HepG2 (cell line): ENCODE results near the gene PDE4D. TPM values are rescaled to one million over a fixed set of nuclear protein-coding genes. Genes with fewer than 3 reads are reported as not detected.
"Not testable (repeated sequence)": the region's sequence is repeated elsewhere in the genome, so short reads cannot be mapped to it uniquely, and the experiment has no call there.

Experiments
- ATAC-seq: fragments of 200-7000 bp; cut with Tn5 transposase; 3 replicates; pipeline ENCODE4 v1.9.1; 2020; ENCODE audit warnings: mild to moderate bottlenecking, moderate library complexity
- BruUV-seq: library from RNA; stranded (reverse); fragments of 400-500 nt; replicated peaks from 2 replicates; lab custom pipeline; 2021; lab: Mats Ljungman, UMichigan
- CTCF ChIA-PET: fragments of 300-600 bp; formaldehyde crosslinking; extraction: SDS; loops from one replicate; lab custom pipeline; 2021; ENCODE audit warnings: low total read pairs, inconsistent platforms, low intra/inter-chr PET ratio; lab: Yijun Ruan, JAX
- POLR2A ChIA-PET: fragments of 350-600 bp; sonication (Branson Sonifier 250); formaldehyde crosslinking; loops from one replicate; lab custom pipeline; 2020; ENCODE audit warnings: antibody characterized with exemption, inconsistent platforms; lab: Yijun Ruan, JAX
- DNase-seq: peaks from one replicate; pipeline ENCODE4 v3.0.0-alpha.2; 2015; ENCODE audit warnings: low spot score
- FAIRE-seq: peaks from 3 replicates; lab custom pipeline; 2011; peaks lifted over from hg19 to GRCh38; lab: Jason Lieb, UNC
- H2AFZ ChIP-seq: one replicate; pipeline ENCODE4 v1.6.1; 2011; ENCODE audit warnings: low read length, inconsistent platforms
- H3K27ac ChIP-seq: fragments of 300-600 bp; 3 replicates; pipeline ENCODE4 v1.8.0; 2011; ENCODE audit warnings: mixed run types, mild to moderate bottlenecking, mixed read lengths, low read length, inconsistent platforms; ENCODE audit not compliant: insufficient read depth; ENCODE audit errors: extremely low read length
- H3K27me3 ChIP-seq, 2 experiments: fragments of 200-600 bp in 1 of 2; 2 replicates in 1 of 2; 3 replicates in 1 of 2; pipeline versions ENCODE4 v1.6.0 to v1.8.0; 2011; ENCODE audit warnings: low read length in 2 of 2, mild to moderate bottlenecking in 2 of 2, moderate library complexity in 2 of 2, inconsistent platforms in 1 of 2; ENCODE audit not compliant: insufficient read depth in 2 of 2, control insufficient read depth in 1 of 2
- H3K36me3 ChIP-seq, 2 experiments: fragments of 200-600 bp in 1 of 2; replicated peaks in 1 of 2; 2 replicates in 1 of 2; 3 replicates in 1 of 2; pipeline versions ENCODE4 v1.5.1 to v1.8.0; 2011; ENCODE audit warnings: low read length in 2 of 2, inconsistent platforms in 1 of 2; ENCODE audit not compliant: insufficient read depth in 2 of 2, control insufficient read depth in 1 of 2
- H3K4me1 ChIP-seq: 2 replicates; pipeline ENCODE4 v1.5.1; 2012; ENCODE audit warnings: low read length, inconsistent platforms; ENCODE audit not compliant: insufficient read depth
- H3K4me2 ChIP-seq: 2 replicates; pipeline ENCODE4 v1.6.0; 2011; ENCODE audit warnings: low read depth, low read length, inconsistent platforms
- H3K4me3 ChIP-seq, 3 experiments: fragments of 200-600 bp in 1 of 3; sonication (generic), shearing (Covaris generic) in 1 of 3; replicated peaks in 1 of 3; 2 replicates each; pipeline ENCODE4 v1.5.1; 2011 to 2016; ENCODE audit warnings: low read length in 3 of 3, inconsistent platforms in 2 of 3, low read depth in 2 of 3, mild to moderate bottlenecking in 2 of 3, control low read depth in 1 of 3, mixed read lengths in 1 of 3; ENCODE audit not compliant: insufficient read depth in 1 of 3
- H3K79me2 ChIP-seq: one replicate; pipeline ENCODE4 v1.6.1; 2011; ENCODE audit warnings: low read length, inconsistent platforms; ENCODE audit not compliant: insufficient read depth
- H3K9ac ChIP-seq: 2 replicates; pipeline ENCODE4 v1.6.0; 2011; ENCODE audit warnings: mild to moderate bottlenecking, low read depth, low read length, inconsistent platforms; ENCODE audit not compliant: insufficient read depth
- H3K9me3 ChIP-seq: 2 replicates; pipeline ENCODE4 v1.5.1; 2012; ENCODE audit warnings: mild to moderate bottlenecking, low read length
- H4K20me1 ChIP-seq: 2 replicates; pipeline ENCODE4 v1.6.0; 2011; ENCODE audit warnings: inconsistent platforms, mild to moderate bottlenecking, low read length, moderate library complexity; ENCODE audit not compliant: insufficient read depth
- KAT7 ChIP-seq: IDR thresholded peaks from 2 replicates; pipeline ENCODE4 v1.6.1; 2018; ENCODE audit warnings: borderline replicate concordance, missing compliant biosample characterization
- POLR2AphosphoS2 ChIP-seq: IDR thresholded peaks from 2 replicates; pipeline ENCODE4 v1.6.1; 2011; ENCODE audit warnings: low read depth, low read length, improper control_type of control experiment
- SMAD3 ChIP-seq: sonication (generic); formaldehyde crosslinking; IDR thresholded peaks from 2 replicates; pipeline ENCODE4 v1.4.0; 2020; ENCODE audit warnings: missing genetic modification reagents
- ZNF672 ChIP-seq: sonication (generic); formaldehyde crosslinking; IDR thresholded peaks from 2 replicates; pipeline ENCODE4 v1.8.1; 2022; ENCODE audit warnings: missing genetic modification reagents
- ZNF7 ChIP-seq: IDR thresholded peaks from 2 replicates; pipeline ENCODE4 v1.6.1; 2016; ENCODE audit warnings: missing biosample characterization, missing genetic modification reagents
- WGBS: methylation state at CpG from one replicate; pipeline ENCODE4 v1.1.6; 2017; ENCODE audit warnings: low lambda C conversion rate; 5-methylcytosine and 5-hydroxymethylcytosine counted together
- in situ Hi-C: cut with HindIII; loops from 2 replicates; pipeline ENCODE4 v1.10.0; 2017; ENCODE audit warnings: low pct_unique_long_range_greater_than_20kb; ENCODE audit not compliant: extremely low pct_ligation_motif_present
- intact Hi-C: fragments of 100-400 bp; cut with micrococcal nuclease; formaldehyde crosslinking; loops from one replicate; pipeline ENCODE4 v1.10.0; 2022; ENCODE audit not compliant: unreplicated experiment
- polyA plus RNA-seq, 8 experiments: library from polyadenylated mRNA; depleted of rRNA in 3 of 8; stranded (reverse) in 7 of 8; unstranded in 1 of 8; fragments of >200 nt; fragmentation: Illumina TruSeq in 4 of 8; extraction: Trizol in 4 of 8; gene quantifications; 2 replicates each; pipeline versions ENCODE4 v1.2.1 to v1.2.3, GENCODE V29; 2011 to 2016; ENCODE audit warnings: low read depth in 4 of 8, missing spikeins in 1 of 8, mixed read lengths in 1 of 8; ENCODE audit not compliant: insufficient read depth in 1 of 8
- total RNA-seq, 5 experiments: library from RNA; depleted of rRNA; stranded (reverse); fragments of >200 nt; fragmentation: Illumina TruSeq; extraction: Trizol; gene quantifications; 2 replicates each; pipeline ENCODE4 v1.2.3, GENCODE V29; 2016; ENCODE audit warnings: low read depth in 1 of 5
- TF ChIP-seq, protein P1 (sequence below): sonication (generic); formaldehyde crosslinking; IDR thresholded peaks from 2 replicates; pipeline ENCODE4 v1.4.0; 2020; ENCODE audit warnings: missing genetic modification reagents, borderline replicate concordance
- TF ChIP-seq, protein P2 (sequence below): sonication (generic); formaldehyde crosslinking; IDR thresholded peaks from 2 replicates; pipeline ENCODE4 v1.4.0; 2020; ENCODE audit warnings: missing genetic modification reagents

The PDE4D gene
- total and polyA plus RNA-seq, 2 of the 13 experiments (the other 11 are each of a cell fraction or from before 2014, with no cell fraction given) = 7.0 to 12.2 TPM

DNA sequence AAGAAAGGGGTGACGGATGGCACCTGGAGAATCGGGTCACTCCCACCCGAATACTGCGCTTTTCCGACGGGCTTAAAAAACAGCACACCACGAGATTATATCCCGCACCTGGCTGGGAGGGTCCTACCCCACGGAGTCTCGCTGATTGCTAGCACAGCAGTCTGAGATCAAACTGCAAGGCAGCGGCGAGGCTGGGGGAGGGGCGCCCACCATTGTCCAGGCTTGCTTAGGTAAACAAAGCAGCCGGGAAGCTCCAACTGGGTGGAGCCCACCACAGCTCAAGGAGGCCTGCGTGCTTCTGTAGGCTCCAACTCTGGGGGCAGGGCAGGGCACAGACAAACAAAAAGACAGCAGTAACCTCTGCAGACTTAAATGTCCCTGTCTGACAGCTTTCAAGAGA is 498.6 kb downstream of the PDE4D start:
- H4K20me1 ChIP-seq, POLR2A ChIA-PET, ATAC-seq, H3K4me3 ChIP-seq, H3K27me3 ChIP-seq, H3K9ac ChIP-seq, H3K4me1 ChIP-seq, FAIRE-seq, CTCF ChIA-PET, H3K27ac ChIP-seq, H3K79me2 ChIP-seq, BruUV-seq, H3K9me3 ChIP-seq, H2AFZ ChIP-seq, H3K36me3 ChIP-seq, H3K4me2 ChIP-seq, DNase-seq: not testable (repeated sequence)
- in situ Hi-C loops = loop anchor here (25.0 kb wide), 5 partner anchors 267 to 1267 kb away; no protein-coding TSS in a partner anchor
- intact Hi-C loops = loop anchor here (5.0 kb wide), 3 partner anchors 407 to 1252 kb away; no protein-coding TSS in a partner anchor
- TF ChIP-seq, protein P1, sequence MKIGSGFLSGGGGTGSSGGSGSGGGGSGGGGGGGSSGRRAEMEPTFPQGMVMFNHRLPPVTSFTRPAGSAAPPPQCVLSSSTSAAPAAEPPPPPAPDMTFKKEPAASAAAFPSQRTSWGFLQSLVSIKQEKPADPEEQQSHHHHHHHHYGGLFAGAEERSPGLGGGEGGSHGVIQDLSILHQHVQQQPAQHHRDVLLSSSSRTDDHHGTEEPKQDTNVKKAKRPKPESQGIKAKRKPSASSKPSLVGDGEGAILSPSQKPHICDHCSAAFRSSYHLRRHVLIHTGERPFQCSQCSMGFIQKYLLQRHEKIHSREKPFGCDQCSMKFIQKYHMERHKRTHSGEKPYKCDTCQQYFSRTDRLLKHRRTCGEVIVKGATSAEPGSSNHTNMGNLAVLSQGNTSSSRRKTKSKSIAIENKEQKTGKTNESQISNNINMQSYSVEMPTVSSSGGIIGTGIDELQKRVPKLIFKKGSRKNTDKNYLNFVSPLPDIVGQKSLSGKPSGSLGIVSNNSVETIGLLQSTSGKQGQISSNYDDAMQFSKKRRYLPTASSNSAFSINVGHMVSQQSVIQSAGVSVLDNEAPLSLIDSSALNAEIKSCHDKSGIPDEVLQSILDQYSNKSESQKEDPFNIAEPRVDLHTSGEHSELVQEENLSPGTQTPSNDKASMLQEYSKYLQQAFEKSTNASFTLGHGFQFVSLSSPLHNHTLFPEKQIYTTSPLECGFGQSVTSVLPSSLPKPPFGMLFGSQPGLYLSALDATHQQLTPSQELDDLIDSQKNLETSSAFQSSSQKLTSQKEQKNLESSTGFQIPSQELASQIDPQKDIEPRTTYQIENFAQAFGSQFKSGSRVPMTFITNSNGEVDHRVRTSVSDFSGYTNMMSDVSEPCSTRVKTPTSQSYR (CRISPR knock-in tag) = peak; percentile 64; the same call in 1 of the 2 replicates
- WGBS = 71% methylated on average over 8 of the region's 15 CpGs

DNA sequence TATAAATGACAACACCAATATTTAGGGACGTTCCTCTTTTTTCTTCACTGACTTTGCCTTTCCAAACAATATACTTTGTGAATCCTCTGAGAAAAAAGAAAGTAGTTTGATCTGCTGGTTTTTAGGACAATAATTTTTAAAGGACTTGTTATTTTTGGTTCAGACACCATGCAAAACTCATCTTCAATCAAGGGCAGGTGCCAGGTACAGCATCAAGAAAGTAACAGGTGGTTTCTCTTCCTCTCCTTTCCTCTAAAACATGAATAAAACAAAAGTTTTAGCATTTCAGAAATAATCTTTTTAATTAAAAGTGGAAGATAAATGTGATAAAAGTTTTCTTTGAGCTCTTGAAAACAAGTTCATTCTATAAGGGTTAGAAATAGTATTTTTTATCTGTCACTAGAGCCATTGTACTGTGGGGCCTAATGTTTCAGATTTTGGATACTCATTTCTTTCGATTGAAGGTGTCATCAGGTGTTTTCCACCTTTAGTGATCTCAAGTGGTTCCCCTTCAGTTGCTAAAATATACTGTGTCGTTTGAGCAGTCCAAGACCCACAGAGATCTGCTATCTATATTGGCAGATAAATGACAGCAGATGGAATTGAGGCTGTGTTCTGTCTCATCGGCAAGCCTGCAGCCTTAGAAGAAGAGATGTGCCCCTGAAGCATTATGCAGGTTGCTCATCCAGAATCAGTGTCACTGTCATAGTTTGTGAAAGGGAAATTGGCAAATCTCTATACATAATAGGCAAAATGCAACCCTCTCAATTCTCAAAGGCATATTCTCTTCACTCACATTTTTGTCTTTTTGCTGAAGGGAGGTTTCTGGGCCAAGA is 499.7 kb downstream of the PDE4D start:
- ChIA-PET CTCF (no interaction called here), POLR2A (no interaction called here)
- Histone ChIP-seq H3K4me2 (no peak overlapping the region), H3K9me3 (no peaks in the 10 kb centered on the region), H3K4me1 (no peaks in the 10 kb centered on the region), H2AFZ (no peak overlapping the region), H3K27ac (no peak overlapping the region), H3K4me3 (no peak overlapping the region), H3K27me3 (no peaks in the 10 kb centered on the region), H3K79me2 (no peaks in the 10 kb centered on the region), H3K36me3 (no peaks in the 10 kb centered on the region), H4K20me1 (0 out of 2 replicates have a peak, but pooled peaks cover 2% of the 10 kb centered on the region), H3K9ac (no peak overlapping the region)
- in situ Hi-C loops (loop anchor here (25.0 kb wide), 5 partner anchors 268 to 1268 kb away; no protein-coding TSS in a partner anchor), intact Hi-C loops (loop anchor here (5.0 kb wide), 3 partner anchors 408 to 1253 kb away; no protein-coding TSS in a partner anchor)
- BruUV-seq = no TSS peak
- WGBS = 64% methylated on average over 4 of the region's 4 CpGs
- ATAC-seq (no peak), DNase-seq (no peak), FAIRE-seq (no peak)
- no peak for TF ChIP-seq ZNF7 (CRISPR knock-in tag)
- no peak for TF ChIP-seq ZNF672 (CRISPR knock-in tag)
- TF ChIP-seq SMAD3 (CRISPR knock-in tag) = no peak
- no peak for TF ChIP-seq POLR2AphosphoS2
- TF ChIP-seq KAT7 (CRISPR knock-in tag) = no peak
- TF ChIP-seq, protein P2, sequence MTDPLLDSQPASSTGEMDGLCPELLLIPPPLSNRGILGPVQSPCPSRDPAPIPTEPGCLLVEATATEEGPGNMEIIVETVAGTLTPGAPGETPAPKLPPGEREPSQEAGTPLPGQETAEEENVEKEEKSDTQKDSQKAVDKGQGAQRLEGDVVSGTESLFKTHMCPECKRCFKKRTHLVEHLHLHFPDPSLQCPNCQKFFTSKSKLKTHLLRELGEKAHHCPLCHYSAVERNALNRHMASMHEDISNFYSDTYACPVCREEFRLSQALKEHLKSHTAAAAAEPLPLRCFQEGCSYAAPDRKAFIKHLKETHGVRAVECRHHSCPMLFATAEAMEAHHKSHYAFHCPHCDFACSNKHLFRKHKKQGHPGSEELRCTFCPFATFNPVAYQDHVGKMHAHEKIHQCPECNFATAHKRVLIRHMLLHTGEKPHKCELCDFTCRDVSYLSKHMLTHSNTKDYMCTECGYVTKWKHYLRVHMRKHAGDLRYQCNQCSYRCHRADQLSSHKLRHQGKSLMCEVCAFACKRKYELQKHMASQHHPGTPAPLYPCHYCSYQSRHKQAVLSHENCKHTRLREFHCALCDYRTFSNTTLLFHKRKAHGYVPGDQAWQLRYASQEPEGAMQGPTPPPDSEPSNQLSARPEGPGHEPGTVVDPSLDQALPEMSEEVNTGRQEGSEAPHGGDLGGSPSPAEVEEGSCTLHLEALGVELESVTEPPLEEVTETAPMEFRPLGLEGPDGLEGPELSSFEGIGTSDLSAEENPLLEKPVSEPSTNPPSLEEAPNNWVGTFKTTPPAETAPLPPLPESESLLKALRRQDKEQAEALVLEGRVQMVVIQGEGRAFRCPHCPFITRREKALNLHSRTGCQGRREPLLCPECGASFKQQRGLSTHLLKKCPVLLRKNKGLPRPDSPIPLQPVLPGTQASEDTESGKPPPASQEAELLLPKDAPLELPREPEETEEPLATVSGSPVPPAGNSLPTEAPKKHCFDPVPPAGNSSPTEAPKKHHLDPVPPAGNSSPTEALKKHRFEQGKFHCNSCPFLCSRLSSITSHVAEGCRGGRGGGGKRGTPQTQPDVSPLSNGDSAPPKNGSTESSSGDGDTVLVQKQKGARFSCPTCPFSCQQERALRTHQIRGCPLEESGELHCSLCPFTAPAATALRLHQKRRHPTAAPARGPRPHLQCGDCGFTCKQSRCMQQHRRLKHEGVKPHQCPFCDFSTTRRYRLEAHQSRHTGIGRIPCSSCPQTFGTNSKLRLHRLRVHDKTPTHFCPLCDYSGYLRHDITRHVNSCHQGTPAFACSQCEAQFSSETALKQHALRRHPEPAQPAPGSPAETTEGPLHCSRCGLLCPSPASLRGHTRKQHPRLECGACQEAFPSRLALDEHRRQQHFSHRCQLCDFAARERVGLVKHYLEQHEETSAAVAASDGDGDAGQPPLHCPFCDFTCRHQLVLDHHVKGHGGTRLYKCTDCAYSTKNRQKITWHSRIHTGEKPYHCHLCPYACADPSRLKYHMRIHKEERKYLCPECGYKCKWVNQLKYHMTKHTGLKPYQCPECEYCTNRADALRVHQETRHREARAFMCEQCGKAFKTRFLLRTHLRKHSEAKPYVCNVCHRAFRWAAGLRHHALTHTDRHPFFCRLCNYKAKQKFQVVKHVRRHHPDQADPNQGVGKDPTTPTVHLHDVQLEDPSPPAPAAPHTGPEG (CRISPR knock-in tag) = no peak
